ENCODE results near the gene ALG1. TPM values are rescaled to one million over a fixed set of nuclear protein-coding genes. Genes with fewer than 3 reads are reported as not detected.
"Not testable (repeated sequence)": the region's sequence is repeated elsewhere in the genome, so short reads cannot be mapped to it uniquely, and the experiment has no call there.

The ALG1 gene
- total RNA-seq, 1 experiment from 2014 or later, result 48.6 TPM

DNA sequence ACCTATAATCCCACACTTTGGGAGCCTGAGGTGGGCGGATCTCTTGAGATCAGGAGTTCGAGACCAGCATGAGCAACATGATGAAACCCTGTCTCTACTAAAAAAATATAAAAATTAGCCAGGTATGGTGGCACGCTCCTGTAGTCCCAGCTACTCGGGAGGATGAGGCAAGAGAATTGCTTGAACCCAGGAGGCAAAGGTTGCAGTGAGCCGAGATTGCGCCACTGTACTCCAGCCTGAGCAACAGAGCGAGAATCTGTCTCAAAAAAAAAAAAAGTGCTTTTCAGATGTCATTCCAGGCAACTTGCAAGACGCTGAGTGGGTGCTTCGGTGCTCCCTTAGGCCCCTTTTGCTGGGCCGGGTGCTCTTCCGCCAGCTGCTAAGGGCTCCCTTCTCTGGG, 27.1 kb upstream of the ALG1 start:
- DNase-seq (ENCODE audit: low spot score), result not testable (repeated sequence)

DNA sequence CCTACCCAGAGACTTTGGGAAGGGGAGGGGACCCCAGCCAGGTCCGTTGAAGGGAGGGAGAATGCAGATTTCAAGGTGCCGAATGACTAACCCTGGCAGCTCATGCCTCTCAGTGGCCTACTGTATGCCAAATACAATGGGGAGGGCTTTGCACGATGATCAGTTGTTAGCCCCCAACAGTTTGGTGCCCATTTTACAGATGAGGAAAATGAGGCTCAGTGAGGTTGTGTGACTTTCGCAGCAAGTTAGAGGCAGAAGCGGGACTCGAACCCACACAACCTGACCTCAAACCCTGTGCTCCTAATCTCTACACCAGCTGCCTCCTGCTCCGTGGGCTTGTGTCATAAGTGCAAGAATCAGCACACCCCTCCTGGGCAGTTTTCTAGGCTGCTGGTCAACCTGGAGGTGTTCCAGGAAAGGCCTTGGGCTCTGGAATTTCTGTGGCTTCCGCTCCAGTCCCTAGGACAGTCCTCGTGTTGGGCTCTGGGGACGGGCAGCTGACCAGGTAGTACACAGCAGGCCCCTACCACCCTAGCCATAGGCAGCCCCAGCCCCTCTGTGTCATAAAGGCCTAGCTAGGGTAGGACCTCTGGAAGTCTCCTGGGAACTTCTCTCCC, 26.0 kb upstream of the ALG1 start:
- DNase-seq (ENCODE audit: low spot score), result no peak

DNA sequence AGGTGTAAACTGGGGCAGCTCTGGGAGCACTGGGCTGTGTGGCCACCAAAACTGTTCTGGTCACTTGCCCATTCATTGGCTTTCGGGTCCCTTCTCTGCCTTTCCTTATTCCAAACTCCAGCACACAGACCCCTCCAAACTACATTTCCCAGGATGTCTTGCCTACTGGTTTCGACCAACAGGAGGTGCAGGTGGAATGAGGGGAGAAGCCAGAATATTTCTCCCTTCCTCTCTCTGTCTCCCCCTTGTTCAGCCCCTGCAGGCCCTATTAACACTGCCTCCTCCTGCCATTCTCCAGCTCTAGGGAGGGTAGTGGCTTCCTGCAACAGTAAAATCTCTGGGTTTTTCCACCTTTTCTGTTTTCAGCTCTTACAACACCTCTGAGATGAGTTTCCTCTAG, 24.7 kb upstream of the ALG1 start:
- DNase-seq (ENCODE audit: low spot score), result no peak

DNA sequence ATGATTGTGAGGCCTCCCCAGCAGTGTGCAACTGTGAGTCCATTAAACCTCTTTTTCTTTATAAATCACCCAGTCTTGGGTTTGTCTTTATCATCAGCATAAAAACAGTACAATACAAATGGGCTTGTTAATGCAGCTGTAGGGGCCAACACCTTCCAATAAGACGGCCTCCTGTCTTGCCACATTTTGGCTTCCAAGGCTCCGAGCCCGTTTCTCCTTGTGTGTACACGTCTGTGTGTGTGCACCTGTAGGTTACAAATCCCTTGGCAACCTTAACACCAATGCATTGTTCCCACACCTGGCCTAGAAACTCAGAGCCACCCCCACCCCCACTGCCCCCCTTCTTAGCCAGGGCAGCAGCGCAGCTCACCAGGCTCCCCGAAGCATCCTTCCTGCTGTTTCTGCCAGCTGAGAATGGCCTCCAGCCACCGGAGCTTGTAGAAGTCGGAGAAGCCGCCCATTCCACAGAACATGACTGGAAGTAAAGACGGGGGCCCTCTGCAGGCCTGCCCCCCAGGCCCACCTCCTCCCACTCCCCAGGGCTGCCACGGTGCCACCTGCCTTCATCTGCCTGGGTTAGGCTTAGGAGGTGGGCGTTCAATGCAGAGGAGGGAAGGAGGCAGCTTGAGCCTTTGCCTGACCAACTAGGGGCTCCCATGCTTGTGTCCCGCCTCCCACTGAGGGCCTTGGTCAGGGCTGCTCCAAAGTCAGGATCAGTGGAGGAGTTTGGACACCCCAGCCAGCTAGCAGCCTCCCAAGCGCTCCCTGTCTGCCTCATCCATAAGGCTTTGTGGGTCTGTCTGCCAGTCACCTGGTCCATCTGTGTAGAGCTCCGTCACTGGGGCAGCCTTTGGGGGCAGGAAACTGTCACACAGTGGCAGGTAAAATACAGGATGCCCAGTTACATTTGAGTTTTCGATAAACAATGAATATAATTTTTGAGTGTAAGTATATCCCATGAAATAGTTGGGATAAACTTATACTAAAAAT, 16.5 kb upstream of the ALG1 start:
- DNase-seq (ENCODE audit: low spot score), result no peak

DNA sequence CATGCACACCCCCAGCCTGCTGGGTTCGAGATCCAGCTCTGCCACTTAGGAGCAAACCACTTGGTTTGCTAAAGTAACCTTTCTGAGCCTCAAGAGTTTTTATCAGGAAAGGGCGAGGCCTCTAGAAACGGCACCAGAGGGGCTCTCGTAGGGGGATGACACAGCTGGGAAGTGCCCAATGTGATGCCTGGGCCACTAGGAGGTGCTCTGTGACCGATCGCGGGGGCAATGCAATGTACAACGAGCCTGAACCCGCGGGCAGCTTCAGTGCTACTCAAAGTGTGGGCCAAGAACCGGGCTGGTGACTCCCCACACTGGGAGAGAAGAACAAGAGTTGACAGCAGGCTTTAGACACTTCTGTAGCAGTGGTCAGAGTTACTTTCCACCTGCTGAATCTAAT, 15.3 kb upstream of the ALG1 start:
- DNase-seq (ENCODE audit: low spot score), result peak; percentile 41

DNA sequence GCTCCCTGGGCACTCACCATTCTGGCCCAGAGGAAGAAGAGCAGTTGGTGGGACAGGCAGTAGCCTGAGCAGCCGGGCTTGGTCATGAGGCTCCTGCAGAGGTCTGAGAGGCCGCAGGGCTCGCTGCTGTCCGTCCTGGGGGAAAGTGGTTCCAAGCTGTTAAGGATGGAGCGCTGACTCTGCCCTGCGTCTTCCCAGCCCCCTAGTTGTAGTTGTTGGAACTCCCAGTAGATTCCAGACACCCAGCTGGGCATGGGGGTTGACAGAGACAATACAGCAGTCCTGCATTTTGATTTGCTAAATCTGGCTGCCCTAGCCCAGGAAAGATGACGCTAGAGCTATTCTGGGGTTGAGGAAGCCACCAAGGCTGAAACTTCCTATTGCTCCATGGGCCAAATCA, 13.2 kb upstream of the ALG1 start:
- no peak for DNase-seq (ENCODE audit: low spot score)

DNA sequence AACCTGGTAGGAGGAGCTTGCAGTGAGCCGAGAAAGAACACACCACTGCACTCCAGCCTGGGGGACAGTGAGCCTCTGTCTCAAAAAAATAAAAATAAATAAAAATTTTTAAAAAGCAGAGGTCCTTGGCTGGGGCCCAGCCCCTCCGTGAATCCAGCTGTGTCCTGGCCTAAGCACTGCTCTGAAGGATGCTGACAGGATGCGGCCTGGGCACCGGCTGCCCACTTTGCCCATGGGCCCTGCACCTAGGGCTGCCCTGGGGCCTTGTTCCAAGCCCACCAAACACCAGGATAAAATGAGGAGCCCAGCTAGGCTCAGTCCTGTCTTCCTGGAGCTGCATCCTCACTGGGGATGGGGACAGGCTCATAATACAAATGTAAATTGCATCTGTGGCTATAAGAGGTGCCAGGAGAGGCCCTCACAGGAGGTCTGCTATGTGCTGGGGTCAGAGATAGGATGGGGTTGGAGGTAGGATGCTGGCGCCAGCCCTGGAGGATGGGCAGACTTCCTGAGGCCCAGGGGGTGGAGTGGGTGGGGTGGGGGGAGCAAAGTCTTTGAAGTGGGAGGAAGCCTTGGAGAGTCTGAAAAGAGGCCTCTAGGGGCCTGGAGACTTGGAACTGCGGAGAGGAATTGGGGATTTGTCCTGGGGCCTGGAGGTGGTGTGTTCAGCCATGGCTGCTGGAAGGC, 12.1 kb upstream of the ALG1 start:
- no peak for DNase-seq (ENCODE audit: low spot score)

DNA sequence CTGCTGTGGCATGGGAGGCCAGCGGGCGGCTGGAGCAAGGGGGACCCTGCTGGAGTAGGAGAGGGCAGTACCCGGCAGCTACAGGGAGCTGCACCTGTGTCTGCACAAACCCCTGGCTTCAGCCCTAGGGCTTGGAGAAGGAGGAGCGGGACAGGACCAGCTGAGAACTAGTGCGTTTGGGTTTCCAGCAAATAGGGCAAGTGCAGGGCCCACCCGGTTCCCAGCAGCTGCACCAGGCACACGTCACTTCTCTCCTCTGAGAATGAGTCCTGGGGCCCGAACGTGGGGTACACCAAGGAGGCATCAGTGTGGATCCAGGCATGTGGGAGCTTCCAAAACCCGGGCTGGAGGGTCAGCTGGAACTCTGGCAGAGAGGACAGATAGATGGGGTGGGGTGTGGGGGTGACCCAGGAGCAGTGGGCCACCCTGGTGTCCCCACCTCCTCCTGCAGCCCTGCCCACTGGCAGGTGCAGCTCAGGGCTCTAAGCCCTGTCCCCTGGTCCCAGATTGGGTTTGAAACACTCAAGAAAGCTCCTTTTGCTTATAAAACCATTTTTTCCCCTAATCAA, 11.5 kb upstream of the ALG1 start:
- no peak for DNase-seq (ENCODE audit: low spot score)

DNA sequence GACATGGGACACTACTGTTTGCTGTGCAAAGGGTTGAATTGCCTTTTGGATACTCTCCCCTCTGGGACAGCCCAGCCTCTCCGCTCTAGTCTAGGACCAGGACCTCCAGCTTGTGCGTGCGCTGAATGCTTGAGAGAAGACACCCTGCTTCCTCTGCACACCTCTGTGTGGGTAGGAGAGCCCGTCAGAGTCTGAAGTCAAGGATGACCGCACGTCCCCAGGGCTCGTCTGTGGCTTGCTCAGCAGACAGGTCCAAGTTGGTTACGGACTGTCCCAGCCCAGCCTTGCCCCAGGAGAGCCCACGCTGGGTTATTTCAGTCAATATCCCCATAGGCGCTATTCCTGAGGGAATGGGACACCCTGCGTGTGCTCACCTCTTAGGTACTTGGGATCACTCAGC, 9.6 kb upstream of the ALG1 start:
- DNase-seq (ENCODE audit: low spot score), result no peak

DNA sequence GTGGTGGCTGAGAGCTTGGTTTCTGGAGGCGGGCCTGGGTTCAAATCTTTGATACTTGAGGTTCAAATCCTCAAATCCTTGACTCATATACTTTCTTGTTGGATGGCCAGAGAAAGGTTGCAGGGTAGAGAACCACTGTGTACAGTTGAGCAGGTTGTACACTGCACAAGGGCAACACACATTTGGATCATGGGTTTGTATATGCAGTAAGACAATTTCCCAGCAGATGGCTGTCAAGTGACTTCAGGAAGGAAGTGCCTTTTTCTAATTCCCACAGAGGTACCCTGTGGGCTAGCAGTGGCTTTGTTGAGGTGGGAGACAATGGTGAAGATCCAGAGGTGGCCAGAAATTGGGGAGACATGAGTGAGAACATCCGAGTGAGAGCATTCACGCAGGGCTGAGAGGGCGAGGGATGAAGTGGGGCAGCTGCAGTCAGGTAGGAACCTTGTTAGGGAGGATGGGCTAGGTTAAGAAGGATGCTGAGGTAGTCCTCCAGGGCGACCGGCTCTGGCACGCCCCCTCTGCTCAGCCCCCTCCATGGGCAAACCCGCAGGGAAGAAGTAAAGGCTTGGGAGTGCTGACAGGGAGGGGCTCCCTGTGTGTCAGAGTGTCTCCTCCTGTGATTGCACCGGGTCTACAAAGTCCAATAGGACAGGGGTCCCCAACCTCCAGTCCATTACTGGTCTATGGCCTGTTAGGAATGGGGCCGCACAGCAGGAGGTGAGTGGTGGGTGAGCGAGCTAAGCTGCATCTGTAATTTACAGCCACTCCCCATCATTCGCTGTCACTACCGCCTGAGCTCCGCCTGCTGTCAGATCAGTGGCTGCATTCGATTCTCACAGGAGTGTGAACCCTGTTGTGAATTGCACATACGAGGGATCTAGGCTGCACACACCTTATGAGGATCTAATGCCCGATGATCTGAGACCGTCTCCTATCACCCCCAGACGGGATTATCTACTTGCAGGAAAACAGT, 8.6 kb upstream of the ALG1 start:
- no peak for DNase-seq (ENCODE audit: low spot score)

DNA sequence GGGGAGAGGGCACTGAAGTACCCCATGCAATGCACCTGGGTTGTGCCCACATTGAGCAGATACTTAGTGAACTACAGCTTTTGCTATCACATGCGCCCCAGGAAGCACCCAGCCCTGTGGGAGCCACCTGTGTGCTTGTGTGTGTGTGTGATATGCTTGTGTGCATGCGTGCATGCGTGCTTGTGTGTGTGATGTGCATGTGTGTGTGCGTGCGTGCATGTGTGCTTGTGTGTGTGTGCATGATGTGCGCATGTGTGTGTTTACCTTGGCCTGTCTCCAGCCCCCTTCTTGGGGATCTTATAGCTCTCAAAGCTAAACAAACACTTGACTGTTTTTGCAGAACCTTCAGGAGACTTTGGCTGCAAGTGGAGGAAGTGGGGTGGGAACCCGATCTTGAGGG, 6.7 kb upstream of the ALG1 start:
- DNase-seq (ENCODE audit: low spot score), result no peak

DNA sequence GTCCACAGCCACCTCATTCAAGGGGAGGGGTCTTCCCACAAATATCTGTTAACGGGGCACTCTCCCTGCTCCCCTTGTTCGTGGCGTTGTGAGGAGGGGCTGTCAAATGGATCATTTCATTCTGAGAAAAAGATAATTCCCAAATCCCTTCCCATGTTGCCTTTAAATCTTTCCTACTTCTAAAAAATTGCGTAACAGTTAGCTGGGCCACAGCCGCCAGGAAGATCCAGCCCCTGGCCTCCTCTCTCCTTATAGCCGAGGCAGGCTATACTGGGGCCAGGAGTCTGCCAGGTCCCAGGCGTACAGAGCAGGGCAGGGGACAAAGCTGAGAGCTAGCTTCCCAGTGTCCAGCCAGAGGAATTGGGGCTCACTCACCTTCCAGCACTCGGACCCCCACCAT, 6.3 kb upstream of the ALG1 start:
- DNase-seq (ENCODE audit: low spot score), result no peak

DNA sequence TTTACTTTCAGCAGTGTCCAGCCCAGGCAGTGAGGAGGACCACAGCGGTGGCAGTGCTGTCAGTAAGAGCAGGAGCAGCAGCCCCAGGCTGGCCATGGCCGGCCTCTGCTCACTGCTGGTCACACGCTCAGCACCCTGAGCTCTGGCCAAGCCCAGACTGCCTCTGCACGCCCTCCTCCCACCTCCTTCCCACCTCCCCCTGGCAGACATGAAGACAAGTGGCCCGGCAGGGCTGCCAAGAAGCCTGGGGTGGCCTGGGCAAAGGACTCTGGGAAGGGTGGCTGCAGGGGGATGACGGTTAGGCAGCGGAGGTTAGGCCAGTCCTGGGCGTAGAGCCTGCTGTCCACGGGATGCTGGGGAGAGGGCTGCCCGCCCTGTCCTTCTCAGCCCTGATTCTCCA, 5.8 kb upstream of the ALG1 start, which contains the start of gene C16orf89:
Gene C16orf89, minus strand, starts transcription at position 144 of the 400 bp plus-strand sequence. Its CDS starts 48 bp downstream, at position 96.
- DNase-seq (ENCODE audit: low spot score), result no peak

DNA sequence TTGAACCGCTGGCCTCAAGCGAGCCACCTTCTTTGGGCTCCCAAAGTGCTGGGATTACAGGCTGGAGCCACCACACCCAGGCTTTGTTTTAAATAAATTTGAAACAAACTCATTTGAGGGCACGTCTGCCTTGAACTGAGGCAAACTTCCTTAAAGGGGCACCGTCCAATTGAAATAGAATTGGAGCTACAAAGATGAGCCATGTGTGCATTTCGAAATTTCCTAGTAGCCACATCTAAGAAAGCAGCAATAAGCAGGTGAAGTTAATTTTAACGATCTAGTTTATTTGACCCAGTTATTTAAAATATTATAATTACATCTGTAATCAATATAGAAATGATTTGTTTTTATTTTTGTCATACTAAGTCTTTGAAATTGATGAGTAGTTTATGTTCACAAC, 5.1 kb upstream of the ALG1 start:
- no peak for DNase-seq (ENCODE audit: low spot score)

DNA sequence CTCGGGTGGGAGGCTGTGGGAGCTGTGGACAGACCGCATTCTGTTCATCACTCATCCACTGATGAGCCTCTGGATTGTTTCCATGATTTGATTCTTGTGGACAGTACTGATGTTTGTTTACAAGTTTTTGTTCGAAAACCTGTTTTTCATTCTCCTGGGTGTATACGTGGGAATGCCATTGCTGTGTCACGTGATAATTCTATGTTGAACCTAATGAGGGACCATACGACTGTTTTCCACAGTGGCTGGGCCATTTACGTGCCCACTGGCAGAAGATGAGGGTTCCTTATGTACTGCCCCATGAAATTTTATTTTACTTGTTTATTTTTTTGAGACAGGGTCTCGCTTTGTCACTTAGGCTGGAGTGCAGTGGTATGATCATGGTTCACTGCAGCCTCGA, 2.6 kb upstream of the ALG1 start:
- DNase-seq (ENCODE audit: low spot score), result no peak

DNA sequence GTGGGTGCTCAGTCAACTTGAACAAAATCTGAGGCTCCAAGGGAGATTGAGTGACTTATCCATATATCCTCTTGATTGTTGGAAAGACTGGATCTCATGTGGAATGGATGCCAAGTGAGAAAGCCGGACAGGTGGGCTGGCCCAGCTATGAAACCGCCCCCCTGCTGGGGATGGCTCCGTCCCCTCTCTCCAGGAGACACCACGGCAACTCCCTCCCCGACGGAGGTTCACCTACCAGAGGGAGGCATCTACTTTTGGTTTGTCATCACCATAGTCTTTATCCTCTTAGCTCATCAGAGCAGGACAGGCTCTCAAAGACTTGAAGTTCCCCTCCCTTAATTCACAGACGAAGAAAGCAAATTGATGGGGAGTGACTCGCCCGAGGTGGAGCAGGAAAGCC, 1.8 kb upstream of the ALG1 start:
- DNase-seq (ENCODE audit: low spot score), result no peak

DNA sequence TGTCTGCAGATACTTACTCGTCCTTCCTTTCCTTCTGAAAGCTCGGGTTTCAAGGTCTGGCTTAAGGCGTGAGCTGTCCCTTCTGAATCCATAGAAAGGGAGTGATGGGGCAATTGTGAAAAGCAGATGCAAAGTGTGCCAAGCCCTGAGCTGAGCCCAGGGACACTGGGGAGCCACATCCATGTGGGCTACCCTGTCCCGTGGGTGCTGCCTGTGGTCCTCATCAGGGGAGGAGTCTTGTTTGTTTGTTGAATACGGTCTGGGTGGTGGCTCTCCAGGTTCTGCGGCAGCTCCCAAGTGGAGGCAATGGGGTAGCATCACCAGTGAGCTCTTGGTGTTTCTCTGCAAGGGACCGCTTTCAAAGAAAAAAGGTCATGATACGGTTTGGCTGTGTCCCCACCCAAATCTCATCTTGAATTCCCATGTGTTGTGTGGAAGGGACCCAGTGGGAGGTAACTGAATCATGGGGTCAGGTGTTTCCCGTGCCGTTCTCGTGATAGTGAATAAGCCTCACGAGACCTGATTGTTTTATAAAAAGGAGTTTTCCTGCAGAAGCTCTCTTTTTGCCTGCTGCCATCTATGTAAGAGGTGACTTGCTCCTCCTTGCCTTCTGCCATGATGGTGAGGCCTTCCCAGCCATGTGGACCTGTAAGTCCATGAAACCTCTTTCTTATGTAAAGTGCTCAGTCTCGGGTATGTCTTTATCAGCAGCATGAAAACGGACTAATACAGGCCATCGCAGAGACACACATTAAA, 1.0 kb upstream of the ALG1 start:
- DNase-seq (ENCODE audit: low spot score), result no peak

DNA sequence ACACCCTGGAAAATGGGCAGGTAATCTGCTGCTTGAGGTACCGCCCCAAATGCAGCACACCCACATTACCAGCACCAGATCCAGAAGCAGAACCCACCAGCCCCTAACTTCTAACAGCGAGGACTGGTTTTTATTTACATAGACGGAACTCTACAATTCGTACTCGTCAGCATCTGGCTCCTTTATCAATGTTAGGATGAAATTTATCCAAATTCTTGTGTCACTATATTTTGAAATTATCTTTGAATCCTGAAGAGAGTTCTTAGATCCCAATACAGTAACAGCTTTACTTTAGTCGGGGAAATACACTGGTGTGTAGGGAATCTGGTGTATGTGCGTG, 332 bp upstream of the ALG1 start:
- peak; percentile 5 for DNase-seq (ENCODE audit: low spot score)

DNA sequence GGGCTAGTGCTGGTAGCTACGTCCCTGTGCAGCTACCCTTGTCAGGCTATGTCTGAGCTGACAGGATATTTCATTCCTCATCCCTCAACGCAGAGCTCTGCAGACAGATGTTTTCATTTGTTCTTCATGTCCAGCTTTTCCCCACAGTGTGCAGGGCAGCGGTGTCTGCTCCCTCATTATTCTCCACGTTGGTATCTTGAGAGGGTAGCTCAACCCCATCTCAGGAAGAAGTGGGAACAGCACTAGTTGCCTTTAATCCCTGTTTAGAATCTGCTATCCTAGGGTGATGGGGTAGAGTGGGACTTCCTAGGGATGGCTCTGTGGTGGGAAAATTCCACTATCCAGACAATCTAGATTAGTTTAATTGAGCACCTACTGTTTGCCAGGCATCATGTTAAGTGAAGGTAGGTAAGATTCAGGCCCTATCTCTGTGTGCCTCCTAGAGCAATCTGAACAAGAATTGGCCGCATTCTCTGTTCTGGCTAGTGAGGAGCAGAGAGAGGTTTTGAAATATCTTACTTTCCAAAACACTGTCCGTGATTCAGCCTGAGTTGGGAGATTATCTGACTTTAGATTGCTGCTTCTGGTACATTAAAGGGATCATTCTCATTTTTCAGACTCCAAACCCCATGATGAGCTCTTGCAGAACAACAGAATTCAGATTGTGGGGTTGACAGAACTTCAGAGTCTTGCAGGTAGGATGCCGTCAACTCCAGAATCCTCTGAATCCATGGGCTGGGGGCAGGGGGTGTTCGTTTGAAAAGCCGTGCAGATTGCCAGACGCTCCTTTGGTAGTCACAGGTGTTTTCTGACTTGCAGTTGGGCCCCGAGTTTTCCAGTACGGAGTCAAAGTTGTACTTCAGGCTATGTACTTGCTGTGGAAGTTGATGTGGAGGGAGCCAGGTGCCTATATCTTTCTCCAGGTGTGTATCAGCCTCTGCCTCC, 963 bp downstream of the ALG1 start:
- no peak for DNase-seq (ENCODE audit: low spot score)
